Measurements from ENCODE around the gene FGF12.

DNA sequence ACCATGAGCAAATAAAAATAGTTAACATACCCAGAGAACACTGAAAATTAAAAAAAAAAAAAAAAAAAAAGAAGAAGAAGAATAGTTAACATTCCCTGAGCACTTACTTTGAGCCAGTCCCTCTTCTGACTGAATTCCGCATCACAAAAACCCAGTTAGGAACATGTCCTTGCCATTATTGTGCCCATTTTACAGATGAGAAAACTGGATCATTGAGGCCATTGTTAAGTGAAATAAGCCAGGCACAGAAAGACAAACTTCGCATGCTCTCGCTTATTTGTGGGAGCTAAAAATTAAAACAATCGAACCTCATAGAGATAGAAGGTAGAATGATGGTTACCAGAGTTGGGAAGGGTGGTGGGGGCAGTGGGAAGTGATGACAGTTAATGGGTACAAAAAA, 119.5 kb downstream of the FGF12 start:
- TF ChIP-seq, protein P1, sequence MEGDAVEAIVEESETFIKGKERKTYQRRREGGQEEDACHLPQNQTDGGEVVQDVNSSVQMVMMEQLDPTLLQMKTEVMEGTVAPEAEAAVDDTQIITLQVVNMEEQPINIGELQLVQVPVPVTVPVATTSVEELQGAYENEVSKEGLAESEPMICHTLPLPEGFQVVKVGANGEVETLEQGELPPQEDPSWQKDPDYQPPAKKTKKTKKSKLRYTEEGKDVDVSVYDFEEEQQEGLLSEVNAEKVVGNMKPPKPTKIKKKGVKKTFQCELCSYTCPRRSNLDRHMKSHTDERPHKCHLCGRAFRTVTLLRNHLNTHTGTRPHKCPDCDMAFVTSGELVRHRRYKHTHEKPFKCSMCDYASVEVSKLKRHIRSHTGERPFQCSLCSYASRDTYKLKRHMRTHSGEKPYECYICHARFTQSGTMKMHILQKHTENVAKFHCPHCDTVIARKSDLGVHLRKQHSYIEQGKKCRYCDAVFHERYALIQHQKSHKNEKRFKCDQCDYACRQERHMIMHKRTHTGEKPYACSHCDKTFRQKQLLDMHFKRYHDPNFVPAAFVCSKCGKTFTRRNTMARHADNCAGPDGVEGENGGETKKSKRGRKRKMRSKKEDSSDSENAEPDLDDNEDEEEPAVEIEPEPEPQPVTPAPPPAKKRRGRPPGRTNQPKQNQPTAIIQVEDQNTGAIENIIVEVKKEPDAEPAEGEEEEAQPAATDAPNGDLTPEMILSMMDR (IDR thresholded peaks at IDR 0.05) = no peak
- TF ChIP-seq POLR2A (IDR thresholded peaks at IDR 0.05) = no peak

Measured in tibial nerve (tissue), 3 donors.